ENCODE results near the gene ARHGAP26.

Gene ARHGAP26

GRCh38 chr5:143166661-143167420 lies 396.7 kb downstream of the ARHGAP26 start:
- in situ Hi-C loops (cut with MboI; ENCODE audit: low sequenced_read_pairs): no loop called here

DNA sequence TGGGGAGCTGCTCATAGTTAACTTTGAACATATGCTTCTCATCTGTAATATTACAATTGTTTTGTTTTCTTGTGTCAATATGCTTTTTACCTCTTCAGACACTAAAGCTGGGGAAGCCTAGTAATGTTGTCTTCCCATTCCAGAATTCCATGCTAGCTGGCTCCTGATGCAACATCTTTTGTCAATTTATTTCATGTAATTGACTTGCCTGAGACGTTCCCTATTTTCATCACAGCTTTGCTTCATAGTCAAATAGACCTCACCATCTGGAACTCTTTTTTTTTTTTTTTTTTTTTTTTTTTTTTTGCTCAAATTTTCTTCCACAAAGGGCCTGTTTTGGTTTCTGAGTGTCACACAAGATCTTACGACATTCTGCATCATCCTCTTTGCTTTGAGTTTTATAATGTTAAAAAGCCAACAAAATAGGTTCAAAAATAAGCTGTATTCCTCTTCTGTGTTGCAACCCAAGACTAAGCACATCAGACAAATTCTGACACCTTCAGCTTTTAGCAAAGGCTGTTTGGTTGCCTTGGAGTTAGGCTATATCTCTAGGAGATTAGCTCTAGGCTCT lies 398.1 kb downstream of the ARHGAP26 start:
- in situ Hi-C loops (cut with MboI; ENCODE audit: low sequenced_read_pairs): no loop called here

DNA sequence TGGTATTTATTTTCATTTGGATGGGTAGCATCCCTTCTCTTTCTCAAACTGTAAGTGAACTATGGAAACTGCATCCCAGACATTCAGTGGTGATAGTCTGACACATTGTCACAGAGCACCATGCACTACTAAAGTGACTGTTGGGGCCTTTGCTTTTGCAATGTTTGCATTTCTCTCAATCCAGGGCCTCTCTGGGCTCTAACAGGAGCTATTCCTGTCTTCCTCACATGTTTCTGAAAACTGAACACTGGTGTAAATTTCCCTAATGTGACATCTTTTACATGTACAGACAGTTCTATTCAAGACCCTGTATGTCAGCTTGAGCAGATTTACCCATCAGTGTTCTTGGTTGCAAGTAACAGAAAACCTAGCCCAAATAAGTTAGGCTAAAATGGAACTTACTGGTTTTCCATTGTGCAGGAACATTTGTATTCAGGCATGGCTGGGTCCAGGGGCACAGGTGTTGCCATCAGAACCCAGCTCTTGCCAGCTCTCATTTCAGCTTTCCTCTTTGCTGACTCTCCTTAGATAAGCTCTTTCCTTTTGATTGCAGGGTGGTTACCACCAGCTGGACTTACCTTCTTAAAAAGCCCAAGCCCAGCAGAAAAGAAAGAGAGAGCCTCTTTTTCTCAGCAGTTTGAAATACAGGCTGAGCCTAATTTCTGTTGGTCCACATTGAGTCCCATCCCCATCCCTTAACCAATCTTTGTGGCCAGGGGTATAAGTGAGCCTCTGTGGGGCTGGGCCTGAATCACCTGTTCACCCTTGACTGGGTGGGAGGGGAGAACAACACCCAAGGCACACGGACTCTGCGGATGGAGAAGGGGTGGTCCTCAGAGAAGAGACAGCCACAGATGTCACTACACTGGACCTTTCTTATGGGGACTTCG lies 399.0 kb downstream of the ARHGAP26 start:
- in situ Hi-C loops (cut with MboI; ENCODE audit: low sequenced_read_pairs): no loop called here

- in situ Hi-C loops (cut with MboI; ENCODE audit: low sequenced_read_pairs): no loop called here
Measured at GRCh38 chr5:143170104-143170503, 399.9 kb downstream of the ARHGAP26 start.

DNA sequence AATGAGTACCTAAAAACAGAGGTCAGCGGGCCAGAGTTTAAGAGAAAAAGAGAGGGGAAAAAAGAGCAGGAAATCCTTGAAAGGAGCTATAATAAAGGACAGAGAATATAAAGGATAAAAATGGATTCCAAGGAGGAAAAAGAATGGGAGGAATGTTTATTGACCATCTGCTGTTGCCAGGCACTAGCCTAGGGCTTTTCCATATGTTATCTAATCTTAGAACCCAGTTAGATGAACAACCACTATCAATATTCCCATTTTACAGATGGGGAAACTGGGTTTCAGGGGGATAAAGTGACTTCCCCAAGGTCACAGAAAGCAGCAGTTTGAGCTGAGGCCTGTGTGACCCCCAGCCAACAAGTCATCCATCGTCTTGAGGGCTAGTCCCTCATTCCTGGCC lies 400.8 kb downstream of the ARHGAP26 start:
- in situ Hi-C loops (cut with MboI; ENCODE audit: low sequenced_read_pairs): no loop called here

DNA sequence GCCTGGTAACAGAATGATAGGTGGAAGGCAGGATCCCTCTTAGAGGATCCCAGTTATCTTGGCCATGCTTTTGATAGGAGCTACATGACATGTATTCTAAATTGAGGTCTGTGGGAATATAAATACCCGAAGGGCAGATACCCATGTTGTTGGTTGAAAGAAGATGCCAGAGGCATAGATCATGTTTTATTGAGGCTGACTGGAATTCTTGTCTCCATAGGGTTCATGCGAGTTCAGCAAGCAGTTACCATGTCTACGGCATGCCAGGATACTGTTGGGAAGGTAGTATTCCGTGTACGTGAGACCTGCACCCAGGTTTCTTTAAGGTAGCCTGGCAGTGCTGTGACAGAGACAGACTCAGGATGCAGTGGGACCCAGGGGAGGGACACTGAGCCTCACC lies 402.6 kb downstream of the ARHGAP26 start:
- in situ Hi-C loops (cut with MboI; ENCODE audit: low sequenced_read_pairs): no loop called here

GRCh38 chr5:143173139-143173889 lies 403.1 kb downstream of the ARHGAP26 start:
- in situ Hi-C loops (cut with MboI; ENCODE audit: low sequenced_read_pairs): no loop called here

DNA sequence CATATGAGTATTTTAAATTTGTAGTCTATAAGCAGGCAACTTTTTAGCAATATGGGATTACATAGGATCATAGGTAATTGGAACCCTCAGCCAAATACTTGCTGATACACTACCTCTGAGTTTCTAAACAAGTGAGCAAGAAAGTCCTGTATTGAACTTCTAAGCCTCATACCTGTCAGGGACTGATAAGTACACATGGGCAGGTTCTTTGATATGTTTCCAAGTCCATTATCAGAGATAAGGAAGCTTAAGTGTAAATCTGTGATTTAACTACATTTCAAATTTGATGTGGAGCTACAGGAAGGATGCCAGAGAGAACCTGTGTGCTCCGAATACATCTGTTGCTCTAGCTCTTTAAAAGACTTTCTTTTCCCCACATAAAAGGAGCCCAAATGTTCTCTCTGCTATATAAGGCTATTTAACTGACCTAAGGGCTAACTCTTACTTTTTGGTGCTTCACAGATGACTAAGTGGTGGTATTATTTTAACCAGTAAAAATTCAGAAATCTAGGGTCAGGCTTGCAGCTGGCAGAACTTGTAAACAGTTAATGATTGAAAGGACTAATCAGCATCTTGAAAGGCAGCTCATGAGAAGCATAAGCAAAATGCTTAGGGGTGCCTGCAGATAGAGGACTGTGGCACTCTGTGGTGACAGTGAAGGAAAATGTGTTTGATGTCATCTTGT lies 404.7 kb downstream of the ARHGAP26 start:
- in situ Hi-C loops (cut with MboI; ENCODE audit: low sequenced_read_pairs): no loop called here

DNA sequence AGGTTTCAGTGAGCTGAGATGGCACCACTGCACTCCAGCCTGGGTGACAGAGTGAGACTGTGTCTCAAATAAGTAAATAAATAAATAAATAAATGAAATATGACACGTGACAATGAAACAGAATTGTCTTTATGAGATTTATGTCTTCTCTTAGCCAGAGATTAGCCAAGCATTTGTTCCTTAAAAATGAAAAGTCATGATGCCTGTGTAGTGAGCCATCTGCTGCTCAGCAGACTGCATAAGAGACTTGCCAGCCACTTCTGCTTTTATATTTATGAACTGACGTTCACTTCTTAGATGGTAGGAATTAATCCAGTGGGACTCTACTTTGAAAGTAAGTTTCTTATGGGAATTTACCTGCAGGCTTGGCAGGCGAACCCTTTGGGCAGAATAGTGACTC lies 405.9 kb downstream of the ARHGAP26 start:
- in situ Hi-C loops (cut with MboI; ENCODE audit: low sequenced_read_pairs): no loop called here

DNA sequence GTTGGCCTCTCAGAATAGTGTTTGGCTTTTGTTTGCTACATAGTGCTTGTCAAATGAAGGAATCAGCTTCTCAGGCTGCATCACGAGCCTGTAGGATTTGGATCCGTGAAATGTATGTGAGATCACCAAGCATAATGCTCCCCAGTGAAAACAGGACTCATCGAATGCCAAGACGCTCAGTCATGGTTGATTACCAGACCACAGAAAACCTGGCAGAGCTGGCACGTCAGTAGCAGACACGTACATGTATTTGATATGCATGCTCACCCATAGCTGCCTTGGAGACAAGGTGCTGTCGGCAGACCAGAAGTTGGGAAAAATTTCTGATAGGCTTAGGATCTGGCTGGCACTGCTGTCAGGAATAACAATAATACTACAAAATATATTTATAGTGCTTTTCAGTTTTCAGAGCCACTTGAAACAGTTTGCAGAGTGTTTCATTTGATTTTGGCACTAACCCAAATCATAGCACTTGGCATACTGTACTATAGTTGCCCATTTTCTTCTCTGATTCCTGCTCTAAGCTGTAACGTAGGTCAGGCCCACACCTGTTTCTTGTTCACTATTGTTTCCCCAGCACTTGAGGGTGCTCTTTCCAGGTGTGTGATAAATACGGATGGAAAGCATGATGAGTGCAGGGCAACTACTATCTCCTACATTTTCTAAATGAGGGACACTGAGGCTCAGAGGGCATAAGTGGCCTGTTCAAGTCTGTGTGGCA lies 407.2 kb downstream of the ARHGAP26 start:
- in situ Hi-C loops (cut with MboI; ENCODE audit: low sequenced_read_pairs): no loop called here

DNA sequence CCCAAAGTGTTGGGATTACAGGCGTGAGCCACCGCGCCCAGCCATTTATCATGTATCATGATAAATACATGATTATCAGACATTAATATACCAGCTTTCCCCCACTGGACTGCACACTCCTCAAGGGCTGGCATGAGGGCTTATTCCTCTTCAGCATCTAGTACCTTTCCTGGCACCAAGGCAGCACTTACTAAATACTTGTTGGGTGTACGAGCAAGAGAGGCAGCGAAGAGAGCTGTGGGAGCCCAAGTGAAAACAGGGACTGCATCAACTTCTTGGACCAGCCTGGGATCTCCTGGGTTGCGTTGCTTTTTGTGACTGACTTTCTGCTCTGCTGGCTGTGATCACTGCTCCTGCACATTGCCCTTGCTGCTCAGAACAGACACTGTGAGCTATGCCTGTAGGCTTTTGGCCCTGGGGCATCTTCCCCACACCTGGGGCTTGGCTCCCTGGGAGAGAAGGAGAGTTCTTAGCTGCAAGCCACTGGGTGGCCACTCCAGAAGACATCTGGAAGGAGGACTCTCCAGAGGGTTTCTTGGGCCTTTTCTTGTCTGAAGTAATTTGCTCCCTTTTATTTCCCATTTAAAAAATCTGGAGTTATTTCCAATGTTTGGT lies 409.1 kb downstream of the ARHGAP26 start:
- in situ Hi-C loops (cut with MboI; ENCODE audit: low sequenced_read_pairs): no loop called here

- in situ Hi-C loops (cut with MboI; ENCODE audit: low sequenced_read_pairs): no loop called here
Measured at GRCh38 chr5:143180751-143181150, 410.6 kb downstream of the ARHGAP26 start.

DNA sequence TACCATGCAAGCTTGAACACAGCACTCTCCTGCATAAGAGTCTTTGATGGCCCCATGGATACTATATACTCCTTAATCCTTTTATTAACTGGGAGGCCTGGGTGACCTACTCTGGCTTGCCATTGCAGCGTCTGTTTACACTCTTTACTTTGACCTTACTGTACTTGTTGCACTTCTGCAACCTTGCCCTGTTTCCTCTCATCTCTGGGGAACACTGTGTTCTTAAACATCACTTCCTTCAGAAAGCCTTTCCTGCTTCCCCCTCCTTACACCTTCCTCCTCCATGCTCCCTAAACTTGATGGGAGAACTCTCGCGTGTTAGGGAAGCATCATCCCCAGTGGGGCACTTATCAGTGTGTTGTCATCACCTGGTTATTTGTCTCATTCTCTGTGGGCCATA lies 411.0 kb downstream of the ARHGAP26 start:
- in situ Hi-C loops (cut with MboI; ENCODE audit: low sequenced_read_pairs): no loop called here

DNA sequence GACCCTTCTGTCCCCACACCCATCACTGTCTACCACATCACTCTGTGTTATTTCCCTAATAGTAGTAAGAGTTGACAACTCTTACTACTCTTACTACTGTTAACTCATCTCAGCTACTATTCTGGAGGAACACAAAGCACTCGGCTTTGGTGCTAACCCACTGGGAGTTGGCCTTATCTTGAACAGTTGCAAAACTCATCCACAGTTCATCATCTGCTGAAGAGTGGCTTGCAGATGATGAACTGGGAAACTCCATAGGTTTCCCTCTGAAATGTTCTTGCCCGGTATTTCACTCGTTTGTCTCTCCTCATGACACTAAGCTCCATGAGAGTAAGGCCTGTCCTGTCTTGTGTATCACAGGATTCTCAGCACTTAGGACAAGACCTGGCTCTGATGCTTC lies 411.9 kb downstream of the ARHGAP26 start:
- in situ Hi-C loops (cut with MboI; ENCODE audit: low sequenced_read_pairs): no loop called here

DNA sequence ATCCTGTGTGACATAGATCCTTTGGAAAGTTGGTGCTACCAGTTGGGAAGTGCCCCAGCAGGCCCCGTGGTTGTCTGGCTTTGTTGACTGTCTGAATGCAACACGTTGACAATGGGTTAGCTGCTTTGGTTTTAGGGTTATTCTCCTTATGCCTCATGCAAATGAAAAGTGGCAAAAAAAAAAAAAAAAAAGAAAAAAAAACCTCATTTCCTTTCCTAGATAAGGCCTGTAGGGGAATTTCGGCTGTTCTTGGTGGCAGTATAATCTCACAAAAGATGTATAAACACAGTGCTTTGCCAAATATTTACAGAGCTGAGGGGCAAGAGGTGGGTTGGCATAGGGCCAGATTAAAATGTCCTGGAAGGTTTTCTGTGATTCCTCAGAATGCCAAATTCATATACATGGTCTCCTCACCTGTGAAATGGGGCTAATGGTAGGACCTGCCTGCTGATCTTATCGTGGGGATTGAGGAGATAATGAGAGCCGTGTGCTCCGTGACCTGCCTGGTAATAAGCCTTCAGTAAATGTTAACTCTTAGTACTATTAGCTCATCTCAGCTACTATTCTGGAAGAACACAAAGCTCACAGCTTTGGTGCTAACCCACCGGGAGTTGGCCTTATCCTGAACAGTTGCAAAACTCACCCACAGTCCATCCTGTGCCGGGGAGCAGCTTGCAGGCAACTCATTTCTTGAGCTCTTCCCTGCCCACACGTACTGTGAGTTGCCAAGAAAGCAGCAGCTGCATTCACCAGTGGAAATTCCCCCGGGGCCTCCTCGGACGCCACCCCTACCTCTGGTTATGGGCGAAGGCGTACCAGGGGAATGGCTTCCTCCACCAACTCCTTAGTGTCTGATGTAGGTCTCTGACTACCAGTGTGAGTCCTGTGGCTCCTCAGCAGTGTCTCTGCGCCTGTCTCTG lies 413.0 kb downstream of the ARHGAP26 start:
- in situ Hi-C loops (cut with MboI; ENCODE audit: low sequenced_read_pairs): no loop called here

GRCh38 chr5:143183989-143184388 lies 413.8 kb downstream of the ARHGAP26 start:
- in situ Hi-C loops (cut with MboI; ENCODE audit: low sequenced_read_pairs): no loop called here

DNA sequence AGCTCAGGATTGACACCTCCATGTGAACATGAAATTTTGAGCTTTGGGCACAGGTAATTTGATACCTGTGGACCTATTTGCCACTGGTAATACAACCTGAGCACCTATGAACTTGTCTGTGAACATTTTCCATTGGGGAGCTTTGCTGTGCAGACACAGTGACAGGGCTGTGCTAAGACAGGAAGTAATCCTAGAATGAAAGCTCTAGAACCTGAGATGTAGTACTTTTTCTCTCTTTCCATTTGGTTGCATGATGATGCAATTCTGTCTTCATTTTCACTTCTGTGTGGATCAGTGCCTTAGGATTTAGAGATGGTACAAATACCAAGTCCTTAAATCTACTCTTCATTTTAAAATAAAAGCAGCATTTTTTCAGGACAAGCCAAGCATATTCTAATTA lies 416.4 kb downstream of the ARHGAP26 start:
- in situ Hi-C loops (cut with MboI; ENCODE audit: low sequenced_read_pairs): no loop called here

GRCh38 chr5:143187495-143187894 lies 417.3 kb downstream of the ARHGAP26 start:
- in situ Hi-C loops (cut with MboI; ENCODE audit: low sequenced_read_pairs): no loop called here
